ENCODE data around the gene ADISSP.

Gene ADISSP

GRCh38 chr20:3729811-3730540, 37.6 kb downstream of the ADISSP start:
- H3K4me3 ChIP-seq (ENCODE audit: low read length): no peak overlapping the region
- no peaks in the 10 kb centered on the region for H3K36me3 ChIP-seq (ENCODE audit: insufficient read depth, low read length)
- H3K4me1 ChIP-seq (ENCODE audit: insufficient read depth, low read length): peaks cover 4% of the 10 kb centered on the region
- H3K9me3 ChIP-seq (ENCODE audit: low read length): no peaks in the 10 kb centered on the region
- no peak overlapping the region for H2AFZ ChIP-seq (ENCODE audit: low read depth, low read length)
- peaks cover 16% of the 10 kb centered on the region for H3K27me3 ChIP-seq (ENCODE audit: insufficient read depth, low read length)

- Histone ChIP-seq H3K4me1 (ENCODE audit: insufficient read depth, low read length) (peaks cover 4% of the 10 kb centered on the region), H3K4me3 (ENCODE audit: low read length) (no peak overlapping the region), H3K36me3 (ENCODE audit: insufficient read depth, low read length) (no peaks in the 10 kb centered on the region), H3K9me3 (ENCODE audit: low read length) (no peaks in the 10 kb centered on the region), H3K27me3 (ENCODE audit: insufficient read depth, low read length) (peaks cover 16% of the 10 kb centered on the region), H2AFZ (ENCODE audit: low read depth, low read length) (no peak overlapping the region)
Measured at GRCh38 chr20:3729378-3729777, 38.2 kb downstream of the ADISSP start.

GRCh38 chr20:3728876-3729275, 38.7 kb downstream of the ADISSP start:
- peaks cover 4% of the 10 kb centered on the region for H3K4me1 ChIP-seq (ENCODE audit: insufficient read depth, low read length)
- H2AFZ ChIP-seq (ENCODE audit: low read depth, low read length): no peak overlapping the region
- H3K9me3 ChIP-seq (ENCODE audit: low read length): no peaks in the 10 kb centered on the region
- no peak overlapping the region for H3K4me3 ChIP-seq (ENCODE audit: low read length)
- H3K27me3 ChIP-seq (ENCODE audit: insufficient read depth, low read length): peaks cover 16% of the 10 kb centered on the region
- H3K36me3 ChIP-seq (ENCODE audit: insufficient read depth, low read length): no peaks in the 10 kb centered on the region

- Histone ChIP-seq H3K36me3 (ENCODE audit: insufficient read depth, low read length) (no peaks in the 10 kb centered on the region), H3K9me3 (ENCODE audit: low read length) (no peaks in the 10 kb centered on the region), H3K4me1 (ENCODE audit: insufficient read depth, low read length) (peaks cover 4% of the 10 kb centered on the region), H3K4me3 (ENCODE audit: low read length) (no peak overlapping the region), H2AFZ (ENCODE audit: low read depth, low read length) (no peak overlapping the region), H3K27me3 (ENCODE audit: insufficient read depth, low read length) (peaks cover 14% of the 10 kb centered on the region)
Measured at GRCh38 chr20:3728354-3728753, 39.2 kb downstream of the ADISSP start.

GRCh38 chr20:3727401-3728021, 40.0 kb downstream of the ADISSP start:
- peaks cover 4% of the 10 kb centered on the region for H3K4me1 ChIP-seq (ENCODE audit: insufficient read depth, low read length)
- H3K36me3 ChIP-seq (ENCODE audit: insufficient read depth, low read length): no peaks in the 10 kb centered on the region
- no peak overlapping the region for H3K4me3 ChIP-seq (ENCODE audit: low read length)
- H2AFZ ChIP-seq (ENCODE audit: low read depth, low read length): no peak overlapping the region
- no peaks in the 10 kb centered on the region for H3K9me3 ChIP-seq (ENCODE audit: low read length)
- H3K27me3 ChIP-seq (ENCODE audit: insufficient read depth, low read length): peaks cover 12% of the 10 kb centered on the region

- H3K36me3 ChIP-seq (ENCODE audit: insufficient read depth, low read length): no peaks in the 10 kb centered on the region
- H3K4me1 ChIP-seq (ENCODE audit: insufficient read depth, low read length): no peaks in the 10 kb centered on the region
- H2AFZ ChIP-seq (ENCODE audit: low read depth, low read length): no peak overlapping the region
- H3K9me3 ChIP-seq (ENCODE audit: low read length): no peaks in the 10 kb centered on the region
- H3K4me3 ChIP-seq (ENCODE audit: low read length): no peak overlapping the region
- H3K27me3 ChIP-seq (ENCODE audit: insufficient read depth, low read length): peaks cover 6% of the 10 kb centered on the region
Measured at GRCh38 chr20:3724356-3724755, 43.2 kb downstream of the ADISSP start.

GRCh38 chr20:3723284-3723683, 44.3 kb downstream of the ADISSP start:
- Histone ChIP-seq H2AFZ (ENCODE audit: low read depth, low read length) (no peak overlapping the region), H3K4me1 (ENCODE audit: insufficient read depth, low read length) (no peaks in the 10 kb centered on the region), H3K36me3 (ENCODE audit: insufficient read depth, low read length) (no peaks in the 10 kb centered on the region), H3K27me3 (ENCODE audit: insufficient read depth, low read length) (no peaks in the 10 kb centered on the region), H3K4me3 (ENCODE audit: low read length) (no peak overlapping the region), H3K9me3 (ENCODE audit: low read length) (no peaks in the 10 kb centered on the region)

GRCh38 chr20:3721912-3722311, 45.6 kb downstream of the ADISSP start:
- no peaks in the 10 kb centered on the region for H3K4me1 ChIP-seq (ENCODE audit: insufficient read depth, low read length)
- H2AFZ ChIP-seq (ENCODE audit: low read depth, low read length): no peak overlapping the region
- no peaks in the 10 kb centered on the region for H3K36me3 ChIP-seq (ENCODE audit: insufficient read depth, low read length)
- no peak overlapping the region for H3K4me3 ChIP-seq (ENCODE audit: low read length)
- no peaks in the 10 kb centered on the region for H3K9me3 ChIP-seq (ENCODE audit: low read length)
- no peaks in the 10 kb centered on the region for H3K27me3 ChIP-seq (ENCODE audit: insufficient read depth, low read length)

GRCh38 chr20:3720626-3721025, 46.9 kb downstream of the ADISSP start:
- Histone ChIP-seq H2AFZ (ENCODE audit: low read depth, low read length) (no peak overlapping the region), H3K9me3 (ENCODE audit: low read length) (no peaks in the 10 kb centered on the region), H3K4me1 (ENCODE audit: insufficient read depth, low read length) (no peaks in the 10 kb centered on the region), H3K4me3 (ENCODE audit: low read length) (no peak overlapping the region), H3K36me3 (ENCODE audit: insufficient read depth, low read length) (no peaks in the 10 kb centered on the region), H3K27me3 (ENCODE audit: insufficient read depth, low read length) (no peaks in the 10 kb centered on the region)

GRCh38 chr20:3720068-3720467, 47.5 kb downstream of the ADISSP start:
- Histone ChIP-seq H3K9me3 (ENCODE audit: low read length) (no peaks in the 10 kb centered on the region), H3K36me3 (ENCODE audit: insufficient read depth, low read length) (no peaks in the 10 kb centered on the region), H3K4me1 (ENCODE audit: insufficient read depth, low read length) (no peaks in the 10 kb centered on the region), H2AFZ (ENCODE audit: low read depth, low read length) (no peak overlapping the region), H3K4me3 (ENCODE audit: low read length) (no peak overlapping the region), H3K27me3 (ENCODE audit: insufficient read depth, low read length) (no peaks in the 10 kb centered on the region)

GRCh38 chr20:3719046-3719445, 48.5 kb downstream of the ADISSP start:
- no peaks in the 10 kb centered on the region for H3K27me3 ChIP-seq (ENCODE audit: insufficient read depth, low read length)

GRCh38 chr20:3716195-3716834, 51.2 kb downstream of the ADISSP start:
- Histone ChIP-seq H3K9me3 (ENCODE audit: low read length) (no peaks in the 10 kb centered on the region), H3K27me3 (ENCODE audit: insufficient read depth, low read length) (no peaks in the 10 kb centered on the region), H3K4me1 (ENCODE audit: insufficient read depth, low read length) (no peaks in the 10 kb centered on the region), H2AFZ (ENCODE audit: low read depth, low read length) (no peak overlapping the region), H3K4me3 (ENCODE audit: low read length) (no peak overlapping the region), H3K36me3 (ENCODE audit: insufficient read depth, low read length) (no peaks in the 10 kb centered on the region)

More at GRCh38 chr20:3719046-3719445, 48.5 kb downstream of the ADISSP start:
- Histone ChIP-seq H3K9me3 (ENCODE audit: low read length) (no peaks in the 10 kb centered on the region), H3K4me3 (ENCODE audit: low read length) (no peak overlapping the region), H2AFZ (ENCODE audit: low read depth, low read length) (no peak overlapping the region), H3K4me1 (ENCODE audit: insufficient read depth, low read length) (no peaks in the 10 kb centered on the region), H3K36me3 (ENCODE audit: insufficient read depth, low read length) (no peaks in the 10 kb centered on the region)

GRCh38 chr20:3714092-3714491, 53.5 kb downstream of the ADISSP start:
- H2AFZ ChIP-seq (ENCODE audit: low read depth, low read length): no peak overlapping the region
- no peak overlapping the region for H3K4me3 ChIP-seq (ENCODE audit: low read length)
- no peaks in the 10 kb centered on the region for H3K36me3 ChIP-seq (ENCODE audit: insufficient read depth, low read length)
- no peaks in the 10 kb centered on the region for H3K27me3 ChIP-seq (ENCODE audit: insufficient read depth, low read length)
- H3K9me3 ChIP-seq (ENCODE audit: low read length): no peaks in the 10 kb centered on the region
- H3K4me1 ChIP-seq (ENCODE audit: insufficient read depth, low read length): no peaks in the 10 kb centered on the region
